Keratinocyte (primary cell): Measurements from ENCODE around the gene OTOG. TPM values are rescaled to one million over a fixed set of nuclear protein-coding genes. Genes with fewer than 3 reads are reported as not detected.

Source experiments
- DNase-seq: peaks from one replicate; pipeline ENCODE4 v3.0.0-alpha.2; 2011; ENCODE audit warnings: low read depth, missing footprints, low spot score
- FAIRE-seq: peaks from 2 replicates; lab custom pipeline; 2011; peaks lifted over from hg19 to GRCh38; lab: Jason Lieb, UNC
- H2AFZ ChIP-seq: 2 replicates; pipeline ENCODE4 v1.6.0; 2012; ENCODE audit warnings: low read length, control low read depth, inconsistent platforms; ENCODE audit not compliant: control insufficient read depth
- H3K27ac ChIP-seq: 2 replicates; pipeline ENCODE4 v1.5.1; 2011; ENCODE audit warnings: low read length; ENCODE audit not compliant: control insufficient read depth, insufficient read depth
- H3K27me3 ChIP-seq: 3 replicates; pipeline ENCODE4 v1.6.0; 2011; ENCODE audit warnings: low read length; ENCODE audit not compliant: control insufficient read depth, insufficient read depth; ENCODE audit errors: extremely low read depth
- H3K36me3 ChIP-seq, 2 experiments: 2 replicates in 1 of 2; 3 replicates in 1 of 2; pipeline ENCODE4 v1.5.1; 2011; ENCODE audit warnings: low read length in 2 of 2, mild to moderate bottlenecking in 1 of 2; ENCODE audit not compliant: control insufficient read depth in 2 of 2, insufficient read depth in 2 of 2; ENCODE audit errors: extremely low read depth in 1 of 2
- H3K4me1 ChIP-seq: 3 replicates; pipeline ENCODE4 v1.5.1; 2011; ENCODE audit warnings: low read length; ENCODE audit not compliant: control insufficient read depth, insufficient read depth; ENCODE audit errors: extremely low read depth
- H3K4me2 ChIP-seq: 3 replicates; pipeline ENCODE4 v1.6.0; 2011; ENCODE audit warnings: low read depth, low read length; ENCODE audit not compliant: control insufficient read depth, insufficient read depth; ENCODE audit errors: extremely low read depth
- H3K4me3 ChIP-seq, 3 experiments: fragments of 200-600 bp in 1 of 3; sonication (generic) in 1 of 3; 2 replicates in 2 of 3; 3 replicates in 1 of 3; pipeline ENCODE4 v1.5.1; 2011 to 2016; ENCODE audit warnings: low read length in 3 of 3, mild to moderate bottlenecking in 3 of 3, control low read depth in 2 of 3, inconsistent platforms in 1 of 3, low read depth in 1 of 3, mixed read lengths in 1 of 3, mixed run types in 1 of 3, moderate library complexity in 1 of 3; ENCODE audit not compliant: control insufficient read depth in 2 of 3, insufficient read depth in 2 of 3; ENCODE audit errors: extremely low read depth in 1 of 3
- H3K79me2 ChIP-seq: 2 replicates; pipeline ENCODE4 v1.6.0; 2012; ENCODE audit warnings: low read length; ENCODE audit not compliant: control insufficient read depth, insufficient read depth
- H3K9ac ChIP-seq: 3 replicates; pipeline ENCODE4 v1.6.0; 2011; ENCODE audit warnings: low read length; ENCODE audit not compliant: control insufficient read depth, insufficient read depth; ENCODE audit errors: extremely low read depth
- H3K9me1 ChIP-seq: 3 replicates; pipeline ENCODE4 v1.6.0; 2011; ENCODE audit warnings: low read length; ENCODE audit not compliant: control insufficient read depth, insufficient read depth; ENCODE audit errors: extremely low read depth
- H3K9me3 ChIP-seq: 2 replicates; pipeline ENCODE4 v1.5.1; 2012; ENCODE audit warnings: low read depth, low read length; ENCODE audit not compliant: control insufficient read depth
- H4K20me1 ChIP-seq: 3 replicates; pipeline ENCODE4 v1.6.0; 2011; ENCODE audit warnings: low read length; ENCODE audit not compliant: control insufficient read depth, insufficient read depth; ENCODE audit errors: extremely low read depth
- EZH2 ChIP-seq: IDR thresholded peaks from one replicate; pipeline ENCODE4 v1.6.1; 2012; ENCODE audit warnings: inconsistent platforms, mild to moderate bottlenecking, low read length, moderate library complexity
- dilution Hi-C: fragments of 300-500 bp; cut with MboI; formaldehyde crosslinking; loops from one replicate; pipeline ENCODE4 v1.7.0; 2020; ENCODE audit warnings: low sequenced_read_pairs; ENCODE audit not compliant: extremely low pct_ligation_motif_present
- polyA minus RNA-seq, 3 experiments: library from RNA; depleted of rRNA, polyadenylated mRNA; stranded (reverse); fragments of >200 nt; gene quantifications; 1 replicate in 1 of 3; 2 replicates in 1 of 3; 3 replicates in 1 of 3; pipeline ENCODE4 v1.2.3, GENCODE V29; 2011
- polyA plus RNA-seq, 5 experiments: library from polyadenylated mRNA; depleted of rRNA in 3 of 5; stranded (reverse) in 3 of 5; stranded (forward) in 1 of 5; unstranded in 1 of 5; fragments of >200 nt; gene quantifications; 1 replicate in 1 of 5; 2 replicates in 3 of 5; 3 replicates in 1 of 5; pipeline versions ENCODE4 v1.2.1 to v1.2.3, GENCODE V29; 2011 to 2012; ENCODE audit warnings: missing spikeins in 2 of 5, low read depth in 1 of 5, low replicate concordance in 1 of 5
- TF ChIP-seq, protein P1 (sequence below), 3 experiments: IDR thresholded peaks in 1 of 3; conservative IDR thresholded peaks in 1 of 3; optimal IDR thresholded peaks in 1 of 3; 2 replicates in 2 of 3; 3 replicates in 1 of 3; pipeline versions ENCODE3 to v1.5.1; 2011; ENCODE audit warnings: low read length in 3 of 3, mild to moderate bottlenecking in 3 of 3, moderate library complexity in 2 of 3, control low read depth in 1 of 3, inconsistent platforms in 1 of 3; ENCODE audit not compliant: insufficient read depth in 2 of 3; ENCODE audit errors: extremely low read depth in 1 of 3

The OTOG gene, protein sequence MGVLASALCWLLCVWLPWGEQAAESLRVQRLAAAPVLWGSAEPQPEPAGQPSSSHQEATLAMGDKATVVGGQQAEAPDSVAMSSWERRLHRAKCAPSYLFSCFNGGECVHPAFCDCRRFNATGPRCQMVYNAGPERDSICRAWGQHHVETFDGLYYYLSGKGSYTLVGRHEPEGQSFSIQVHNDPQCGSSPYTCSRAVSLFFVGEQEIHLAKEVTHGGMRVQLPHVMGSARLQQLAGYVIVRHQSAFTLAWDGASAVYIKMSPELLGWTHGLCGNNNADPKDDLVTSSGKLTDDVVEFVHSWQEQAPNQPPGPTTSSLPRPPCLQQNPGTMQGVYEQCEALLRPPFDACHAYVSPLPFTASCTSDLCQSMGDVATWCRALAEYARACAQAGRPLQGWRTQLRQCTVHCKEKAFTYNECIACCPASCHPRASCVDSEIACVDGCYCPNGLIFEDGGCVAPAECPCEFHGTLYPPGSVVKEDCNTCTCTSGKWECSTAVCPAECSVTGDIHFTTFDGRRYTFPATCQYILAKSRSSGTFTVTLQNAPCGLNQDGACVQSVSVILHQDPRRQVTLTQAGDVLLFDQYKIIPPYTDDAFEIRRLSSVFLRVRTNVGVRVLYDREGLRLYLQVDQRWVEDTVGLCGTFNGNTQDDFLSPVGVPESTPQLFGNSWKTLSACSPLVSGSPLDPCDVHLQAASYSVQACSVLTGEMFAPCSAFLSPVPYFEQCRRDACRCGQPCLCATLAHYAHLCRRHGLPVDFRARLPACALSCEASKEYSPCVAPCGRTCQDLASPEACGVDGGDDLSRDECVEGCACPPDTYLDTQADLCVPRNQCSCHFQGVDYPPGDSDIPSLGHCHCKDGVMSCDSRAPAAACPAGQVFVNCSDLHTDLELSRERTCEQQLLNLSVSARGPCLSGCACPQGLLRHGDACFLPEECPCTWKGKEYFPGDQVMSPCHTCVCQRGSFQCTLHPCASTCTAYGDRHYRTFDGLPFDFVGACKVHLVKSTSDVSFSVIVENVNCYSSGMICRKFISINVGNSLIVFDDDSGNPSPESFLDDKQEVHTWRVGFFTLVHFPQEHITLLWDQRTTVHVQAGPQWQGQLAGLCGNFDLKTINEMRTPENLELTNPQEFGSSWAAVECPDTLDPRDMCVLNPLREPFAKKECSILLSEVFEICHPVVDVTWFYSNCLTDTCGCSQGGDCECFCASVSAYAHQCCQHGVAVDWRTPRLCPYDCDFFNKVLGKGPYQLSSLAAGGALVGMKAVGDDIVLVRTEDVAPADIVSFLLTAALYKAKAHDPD (N-terminal part only)
- polyA plus RNA-seq (not detected in 3 replicates), polyA minus RNA-seq (not detected in 3 replicates)
- polyA plus RNA-seq (2011; ENCODE audit: low read depth), result not detected
- polyA plus RNA-seq (2011; cell fraction: cytosol; rRNA removed), result not detected in 2 replicates
- polyA plus RNA-seq (2011; cell fraction: nucleus; rRNA removed), result not detected in 2 replicates
- not detected in 2 replicates for polyA plus RNA-seq (2012; ENCODE audit: low replicate concordance)
- polyA minus RNA-seq (2011; cell fraction: cytosol; rRNA and poly(A)+ RNA removed), result not detected
- polyA minus RNA-seq (2011; cell fraction: nucleus; rRNA and poly(A)+ RNA removed), result not detected in 2 replicates

- Histone ChIP-seq H3K36me3 (no peaks in the 10 kb centered on the region), H3K4me1 (no peaks in the 10 kb centered on the region), H3K27me3 (peaks cover 34% of the 10 kb centered on the region), H3K9ac (no peak within 1 kb of the TSS), H3K79me2 (no peaks in the 10 kb centered on the region), H4K20me1 (peaks cover 7% of the 10 kb centered on the region), H2AFZ (no peak within 1 kb of the TSS), H3K27ac (no peak within 1 kb of the TSS), H3K4me2 (no peak within 1 kb of the TSS), H3K9me1 (no peaks in the 10 kb centered on the region), H3K4me3 (no peak within 1 kb of the TSS), H3K9me3 (no peaks in the 10 kb centered on the region)
- DNase-seq (no peak), FAIRE-seq (no peak)
- TF ChIP-seq, protein P1, sequence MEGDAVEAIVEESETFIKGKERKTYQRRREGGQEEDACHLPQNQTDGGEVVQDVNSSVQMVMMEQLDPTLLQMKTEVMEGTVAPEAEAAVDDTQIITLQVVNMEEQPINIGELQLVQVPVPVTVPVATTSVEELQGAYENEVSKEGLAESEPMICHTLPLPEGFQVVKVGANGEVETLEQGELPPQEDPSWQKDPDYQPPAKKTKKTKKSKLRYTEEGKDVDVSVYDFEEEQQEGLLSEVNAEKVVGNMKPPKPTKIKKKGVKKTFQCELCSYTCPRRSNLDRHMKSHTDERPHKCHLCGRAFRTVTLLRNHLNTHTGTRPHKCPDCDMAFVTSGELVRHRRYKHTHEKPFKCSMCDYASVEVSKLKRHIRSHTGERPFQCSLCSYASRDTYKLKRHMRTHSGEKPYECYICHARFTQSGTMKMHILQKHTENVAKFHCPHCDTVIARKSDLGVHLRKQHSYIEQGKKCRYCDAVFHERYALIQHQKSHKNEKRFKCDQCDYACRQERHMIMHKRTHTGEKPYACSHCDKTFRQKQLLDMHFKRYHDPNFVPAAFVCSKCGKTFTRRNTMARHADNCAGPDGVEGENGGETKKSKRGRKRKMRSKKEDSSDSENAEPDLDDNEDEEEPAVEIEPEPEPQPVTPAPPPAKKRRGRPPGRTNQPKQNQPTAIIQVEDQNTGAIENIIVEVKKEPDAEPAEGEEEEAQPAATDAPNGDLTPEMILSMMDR (optimal IDR thresholded peaks at IDR 0.05 in 1 of 3, IDR thresholded peaks at IDR 0.05 in 1 of 3, conservative IDR thresholded peaks at IDR 0.05 in 1 of 3; ENCODE audit: extremely low read depth in 1 of 3, insufficient read depth in 2 of 3, low read length in 3 of 3), result no peak
- no peak for TF ChIP-seq EZH2
- dilution Hi-C loops, result no loop called here
Observed at GRCh38 chr11:17547051-17547577, at the start of gene OTOG. Gene OTOG, plus strand, starts transcription at chr11:17547259. Its CDS starts 114 bp downstream, at chr11:17547373.

- Histone ChIP-seq H3K4me1 (no peaks in the 10 kb centered on the region), H3K36me3 (no peaks in the 10 kb centered on the region), H3K4me2 (no peak overlapping the region), H3K27me3 (peaks cover 19% of the 10 kb centered on the region), H2AFZ (no peak overlapping the region), H3K9me1 (no peaks in the 10 kb centered on the region), H3K9me3 (no peaks in the 10 kb centered on the region), H3K4me3 (no peak overlapping the region), H3K79me2 (no peaks in the 10 kb centered on the region), H4K20me1 (no peaks in the 10 kb centered on the region), H3K9ac (no peak overlapping the region), H3K27ac (no peak overlapping the region)
- FAIRE-seq, result no peak
- dilution Hi-C loops, result no loop called here
- no peak for DNase-seq
- no peak for TF ChIP-seq EZH2
- TF ChIP-seq, protein P1 (optimal IDR thresholded peaks at IDR 0.05 in 1 of 3, IDR thresholded peaks at IDR 0.05 in 1 of 3, conservative IDR thresholded peaks at IDR 0.05 in 1 of 3; ENCODE audit: extremely low read depth in 1 of 3, insufficient read depth in 2 of 3, low read length in 3 of 3), result no peak
Observed at GRCh38 chr11:17498058-17498457, 49.0 kb upstream of the OTOG start.
